ENCODE data around the gene RPS21.

Gene RPS21

DNA sequence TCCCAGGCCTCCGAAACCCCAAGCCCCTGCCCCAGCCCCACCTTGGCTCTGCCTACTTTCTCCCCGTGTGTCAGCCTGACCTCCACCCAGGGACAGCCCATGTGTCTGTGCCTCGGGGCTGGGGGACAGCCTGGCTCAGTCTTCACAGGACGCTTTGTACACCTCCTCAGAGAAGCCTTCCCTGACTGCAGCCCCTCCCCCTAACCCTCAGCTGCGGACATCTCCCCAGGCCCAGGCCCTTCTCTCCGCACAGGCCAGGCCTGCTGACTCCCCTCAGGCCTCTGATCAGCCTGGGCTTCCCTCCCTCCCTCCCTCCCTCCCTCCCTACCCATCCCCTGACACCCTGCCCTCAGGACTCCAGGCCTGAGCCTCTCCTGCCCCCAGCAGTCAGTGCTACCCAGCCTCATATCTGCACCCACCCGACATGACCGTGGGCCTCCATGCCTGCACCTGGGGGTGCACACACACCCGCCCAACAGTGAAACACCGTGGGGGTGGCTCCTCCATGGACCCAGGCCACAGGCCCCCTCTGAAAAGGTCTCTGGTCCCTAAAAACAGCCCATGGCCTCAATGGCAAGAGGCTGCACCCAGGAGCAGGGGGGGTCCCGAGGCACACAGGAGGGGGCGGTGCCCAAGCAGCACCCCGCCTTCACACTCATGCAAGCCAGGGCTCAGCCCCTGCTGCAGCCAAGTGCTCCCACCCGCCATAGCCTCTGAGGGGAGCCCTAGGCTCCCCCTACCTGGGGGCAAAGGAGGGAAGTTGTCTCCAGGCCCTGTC, 32.7 kb upstream of the RPS21 start:
- no peak for DNase-seq

DNA sequence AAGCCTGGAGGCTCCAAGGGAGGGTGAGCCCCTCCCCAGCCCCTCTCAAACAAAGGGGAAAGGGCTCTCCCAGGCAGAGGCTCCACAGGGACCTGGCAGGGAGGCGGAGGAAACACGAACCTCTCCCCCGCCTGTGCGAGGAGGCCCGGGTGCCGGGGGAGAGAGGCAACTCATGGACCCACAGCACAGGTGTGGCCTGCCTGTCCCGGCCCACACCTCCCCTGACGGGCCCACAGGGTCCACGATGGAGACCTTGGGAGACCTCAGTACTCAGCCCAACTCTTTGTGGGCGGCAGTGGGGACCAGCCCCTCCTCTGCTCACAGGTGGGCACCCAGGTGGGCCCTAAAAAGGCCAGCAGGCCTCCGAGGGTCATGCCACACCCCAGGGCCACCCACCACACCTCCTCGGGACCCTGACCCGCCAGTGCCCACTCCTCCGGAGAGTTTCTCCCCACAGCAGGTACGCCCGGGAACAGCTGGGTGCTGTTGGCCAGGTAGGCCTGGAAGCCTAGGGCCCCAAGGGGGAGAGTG, 32.0 kb upstream of the RPS21 start:
- DNase-seq = no peak

DNA sequence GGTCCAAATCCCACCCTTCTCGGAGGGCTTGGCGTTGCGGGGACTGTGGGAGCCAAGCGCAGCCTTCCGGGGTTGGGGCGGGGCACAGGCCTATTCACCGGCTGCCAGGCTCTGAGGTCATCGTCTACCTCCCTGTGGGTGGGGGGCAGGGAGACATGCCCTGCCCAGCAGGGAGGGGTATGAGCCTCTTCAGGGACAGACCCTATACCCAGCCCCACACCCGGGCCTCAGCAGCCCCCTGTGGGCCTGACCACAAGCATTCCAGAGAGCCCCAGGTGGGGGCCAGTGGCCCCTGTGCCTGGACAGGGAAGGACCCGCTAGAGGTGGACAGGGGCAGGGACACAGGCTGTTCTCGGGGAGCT, 31.4 kb upstream of the RPS21 start:
- no peak for DNase-seq

DNA sequence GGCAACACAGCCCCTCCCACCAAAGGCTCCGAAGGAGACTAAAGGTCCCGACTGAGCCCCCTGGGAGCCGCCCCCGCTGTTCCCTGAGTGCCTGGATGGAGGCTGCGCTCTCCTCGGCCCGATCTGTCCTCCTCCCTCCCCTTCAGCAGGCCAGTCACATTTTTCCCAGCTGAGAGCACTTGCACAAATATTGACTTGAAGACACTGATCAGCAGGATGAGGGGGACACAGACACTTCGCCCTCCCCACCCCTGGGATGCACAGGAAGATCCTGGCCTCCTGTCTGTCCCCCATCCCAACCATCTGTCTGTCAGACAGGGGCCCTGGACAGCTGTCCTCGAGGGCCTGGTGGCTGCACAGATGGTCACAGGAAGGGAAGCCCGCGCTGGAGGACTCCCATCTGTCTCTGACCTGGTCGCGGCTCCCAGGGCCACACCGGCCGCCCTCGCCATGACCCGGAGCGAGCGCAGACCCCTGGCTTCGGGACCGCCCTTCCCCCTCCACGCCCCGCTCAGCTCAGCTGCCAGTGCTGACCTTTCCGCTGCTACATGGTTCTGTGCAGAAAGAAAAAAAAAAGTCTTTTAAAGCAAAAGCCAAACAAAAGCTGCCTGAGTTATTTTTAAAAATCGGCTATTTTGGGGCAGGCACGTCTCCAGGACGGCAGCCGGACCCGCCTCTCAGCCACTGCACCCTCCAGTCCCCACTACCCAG, 30.9 kb upstream of the RPS21 start:
- no peak for DNase-seq

DNA sequence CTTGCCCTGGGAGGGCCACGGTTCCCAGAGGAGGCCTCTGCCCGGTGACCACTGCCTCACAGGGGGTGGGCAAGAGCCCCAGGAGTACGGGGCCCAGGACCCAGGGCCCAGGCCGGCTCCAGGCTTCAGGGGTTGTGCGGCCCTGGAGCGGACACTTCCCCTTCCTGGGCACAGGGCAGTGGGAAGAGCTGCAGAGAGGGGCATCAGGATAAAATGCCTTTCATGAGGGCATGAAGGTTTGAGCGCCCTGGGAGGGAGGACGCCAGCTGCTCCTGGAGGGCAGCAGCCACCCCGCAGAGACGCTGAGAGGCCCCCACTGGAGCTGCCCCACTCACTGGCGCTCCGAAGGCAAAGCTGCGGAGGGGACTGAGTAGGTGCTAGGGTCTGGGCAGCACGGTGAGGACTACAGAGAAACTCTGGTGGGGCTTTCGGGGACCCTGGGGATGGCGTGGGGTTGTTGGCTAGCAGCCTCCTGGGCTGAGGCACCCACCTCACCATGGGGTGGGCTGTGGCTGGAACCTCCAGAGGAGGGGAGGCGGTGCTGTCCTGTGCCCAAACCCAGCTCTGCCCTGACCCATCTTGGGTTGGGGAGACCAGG, 30.2 kb upstream of the RPS21 start:
- DNase-seq = no peak

DNA sequence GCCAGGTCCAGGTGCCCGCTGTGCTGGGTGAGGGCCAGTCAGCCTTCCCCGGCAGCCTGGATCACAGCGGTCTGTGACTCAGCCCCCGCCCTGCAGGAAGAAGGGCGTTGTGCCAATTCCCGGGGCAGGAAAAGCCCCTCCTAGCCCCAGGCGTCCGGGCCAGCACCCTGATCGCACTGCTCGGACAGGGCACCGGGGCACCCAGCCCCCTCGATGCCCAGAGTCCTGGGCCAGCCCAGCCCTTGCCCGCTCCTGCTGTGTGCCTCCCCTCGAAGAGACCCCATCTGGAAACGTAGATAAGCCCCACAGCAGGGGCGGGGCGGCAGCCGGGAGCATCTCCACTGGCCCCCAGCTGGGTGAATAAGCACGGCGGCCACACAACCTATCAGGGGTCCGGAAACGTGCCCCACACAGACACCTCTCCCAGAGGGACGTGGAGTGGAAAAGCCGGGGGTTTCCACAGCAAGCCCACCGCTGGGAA, 29.7 kb upstream of the RPS21 start:
- no peak for DNase-seq

DNA sequence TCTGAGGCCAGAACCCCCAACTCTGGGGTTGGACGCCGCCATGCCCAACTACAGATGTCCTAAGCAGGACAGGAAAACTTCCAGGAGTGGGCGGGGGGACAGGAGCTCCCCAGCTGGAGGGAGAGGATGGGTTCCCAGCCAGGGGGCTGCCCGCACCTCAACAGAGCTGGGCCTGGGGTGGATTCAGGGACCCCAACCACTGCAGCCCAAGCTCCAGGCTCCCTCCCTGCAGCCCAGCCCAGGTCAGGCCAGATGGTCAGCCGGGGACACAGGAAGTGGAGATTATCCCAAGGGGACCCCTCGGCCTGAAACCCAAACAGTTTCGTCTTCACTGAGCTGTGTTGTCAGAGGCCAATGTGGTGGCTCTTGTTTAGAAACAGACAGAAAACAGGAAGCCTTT, 29.2 kb upstream of the RPS21 start:
- DNase-seq = no peak

DNA sequence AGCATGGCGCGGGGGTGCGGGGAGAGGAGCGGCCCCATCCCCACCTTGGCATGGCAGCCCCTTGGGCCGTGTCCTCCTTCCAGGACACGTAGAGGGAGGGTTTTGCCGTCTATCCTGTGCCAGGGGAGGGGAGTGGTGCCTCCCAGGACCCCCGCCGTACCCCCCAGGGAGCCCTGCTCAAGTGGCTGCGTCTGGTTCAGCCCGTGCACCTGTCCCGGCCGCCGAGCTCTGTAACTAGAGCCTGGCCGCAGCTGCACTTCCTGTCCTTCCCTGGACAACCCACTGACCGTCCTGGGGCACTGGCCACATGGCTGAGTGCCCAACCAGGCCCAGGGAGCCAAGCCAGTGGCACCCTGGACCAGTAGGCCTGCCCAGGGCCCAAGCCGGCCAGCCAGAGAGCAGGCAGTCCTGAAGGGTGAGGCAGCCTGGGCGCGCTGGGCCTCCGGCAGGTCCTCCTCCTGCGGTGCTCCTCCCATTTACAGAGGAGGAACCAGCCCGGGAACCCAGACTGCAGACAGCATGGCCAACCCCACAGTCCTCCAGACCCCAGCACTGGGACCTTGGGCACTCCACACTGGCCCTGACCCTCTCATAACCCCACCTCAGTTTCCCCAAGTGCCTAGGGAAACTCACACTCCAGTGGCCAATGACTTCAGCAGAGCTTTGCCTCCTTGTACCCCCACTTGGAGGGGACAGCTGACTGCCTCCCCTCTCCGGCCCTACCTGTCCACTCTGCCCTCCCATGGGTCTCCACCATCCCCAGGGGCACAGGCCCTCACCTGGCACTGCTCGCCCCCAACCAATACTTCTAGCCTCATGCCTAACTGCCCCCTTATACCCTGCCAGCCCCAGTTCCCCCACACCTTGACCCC, 28.5 kb upstream of the RPS21 start:
- no peak for DNase-seq

DNA sequence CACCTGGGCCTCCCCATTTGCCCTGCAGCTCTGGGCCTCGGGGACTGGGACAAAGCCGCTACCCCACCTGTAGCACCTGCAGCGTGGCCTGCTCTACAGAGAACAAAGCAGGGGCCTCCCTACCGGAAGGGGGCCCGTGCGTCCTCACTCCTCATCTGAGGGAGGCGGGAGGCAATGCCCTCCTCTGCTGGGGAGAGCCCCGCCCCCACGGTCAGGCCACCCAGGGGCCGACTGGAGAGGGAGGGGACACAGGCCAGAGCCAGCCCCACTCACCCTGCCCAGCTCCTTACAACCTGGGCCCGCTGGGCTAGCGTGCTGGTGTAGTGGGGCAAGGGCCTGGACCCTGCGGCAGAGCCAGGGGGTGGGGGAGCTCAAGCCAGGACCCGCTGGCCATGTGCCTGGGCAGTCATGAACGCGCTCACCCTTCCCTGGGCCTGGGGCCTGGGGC, 27.8 kb upstream of the RPS21 start:
- no peak for DNase-seq

DNA sequence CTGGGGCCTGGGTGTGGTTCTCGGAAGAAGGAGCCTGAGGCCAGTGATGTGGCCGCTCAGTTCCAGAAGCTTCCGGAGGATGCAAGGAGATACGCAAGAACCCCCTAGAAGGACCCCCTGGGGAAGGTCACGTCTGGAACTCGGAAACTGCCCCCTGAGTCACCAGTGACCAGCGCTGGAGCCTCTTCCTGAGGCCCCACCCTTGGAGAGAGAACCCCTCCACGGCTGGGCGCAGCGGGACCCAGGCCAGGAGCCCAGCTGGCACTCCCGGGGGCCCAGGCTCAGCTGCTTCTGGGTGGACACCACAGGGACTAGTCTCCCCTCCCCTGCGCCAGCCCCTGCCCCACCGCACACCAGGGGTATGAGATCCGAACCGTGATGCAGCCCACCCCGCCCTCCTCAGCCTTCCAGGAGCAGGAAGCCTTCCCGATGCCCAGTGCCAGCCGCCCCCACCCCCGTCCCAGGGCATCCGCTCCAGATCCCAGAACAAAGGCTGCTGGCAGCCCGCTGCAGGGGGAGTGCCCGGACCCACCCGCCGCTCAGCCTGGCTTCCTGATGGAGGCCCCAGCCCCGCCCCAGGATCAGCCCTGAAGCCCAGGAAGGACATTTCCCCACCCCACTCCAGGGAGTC, 27.3 kb upstream of the RPS21 start:
- DNase-seq = no peak

DNA sequence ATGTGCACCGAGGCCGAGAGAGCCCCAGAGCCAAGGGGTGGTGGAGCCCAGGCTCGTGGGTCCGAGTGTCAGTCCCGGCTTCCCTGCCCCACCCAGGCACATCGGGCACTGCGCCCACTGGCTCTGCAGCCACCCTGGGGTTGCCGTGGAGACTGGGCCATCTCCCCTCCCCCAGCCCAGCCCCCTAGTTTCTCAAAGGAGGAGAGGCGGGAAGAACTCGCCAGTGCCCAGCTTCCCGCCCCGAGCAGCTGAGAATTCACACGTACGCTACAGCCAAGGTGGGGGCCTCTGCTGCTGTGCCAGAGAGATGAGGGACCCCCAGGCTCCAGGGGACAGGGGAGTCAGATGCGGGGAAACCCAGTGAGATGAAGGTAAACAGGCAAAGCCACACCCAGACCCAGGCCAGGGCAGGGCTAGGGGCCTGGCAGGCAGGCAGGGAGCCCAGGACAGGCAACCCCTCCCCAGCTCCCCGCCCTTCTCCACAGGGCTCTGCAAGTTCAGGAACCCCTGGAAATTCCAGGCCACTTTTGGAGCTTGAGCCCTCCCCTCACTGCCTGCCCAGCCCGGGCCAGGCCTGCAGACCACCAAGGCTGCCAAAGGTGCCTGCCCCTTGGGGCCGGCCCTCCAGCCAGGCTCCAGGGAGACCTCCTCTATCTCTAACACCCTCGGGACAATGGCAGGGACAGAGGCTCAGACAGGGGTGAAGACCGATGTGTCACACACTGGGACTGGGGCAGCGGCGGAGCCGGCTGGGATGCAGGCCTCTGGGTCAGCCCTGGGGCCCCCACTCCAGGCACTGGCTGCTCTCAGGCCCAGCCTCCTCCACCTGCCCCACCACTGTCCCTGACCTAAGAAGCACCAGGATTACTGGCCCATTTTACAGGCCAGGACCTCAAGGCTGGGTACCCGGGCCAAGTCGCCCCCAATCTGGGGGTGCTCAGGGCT, 25.8 kb upstream of the RPS21 start:
- DNase-seq = no peak

DNA sequence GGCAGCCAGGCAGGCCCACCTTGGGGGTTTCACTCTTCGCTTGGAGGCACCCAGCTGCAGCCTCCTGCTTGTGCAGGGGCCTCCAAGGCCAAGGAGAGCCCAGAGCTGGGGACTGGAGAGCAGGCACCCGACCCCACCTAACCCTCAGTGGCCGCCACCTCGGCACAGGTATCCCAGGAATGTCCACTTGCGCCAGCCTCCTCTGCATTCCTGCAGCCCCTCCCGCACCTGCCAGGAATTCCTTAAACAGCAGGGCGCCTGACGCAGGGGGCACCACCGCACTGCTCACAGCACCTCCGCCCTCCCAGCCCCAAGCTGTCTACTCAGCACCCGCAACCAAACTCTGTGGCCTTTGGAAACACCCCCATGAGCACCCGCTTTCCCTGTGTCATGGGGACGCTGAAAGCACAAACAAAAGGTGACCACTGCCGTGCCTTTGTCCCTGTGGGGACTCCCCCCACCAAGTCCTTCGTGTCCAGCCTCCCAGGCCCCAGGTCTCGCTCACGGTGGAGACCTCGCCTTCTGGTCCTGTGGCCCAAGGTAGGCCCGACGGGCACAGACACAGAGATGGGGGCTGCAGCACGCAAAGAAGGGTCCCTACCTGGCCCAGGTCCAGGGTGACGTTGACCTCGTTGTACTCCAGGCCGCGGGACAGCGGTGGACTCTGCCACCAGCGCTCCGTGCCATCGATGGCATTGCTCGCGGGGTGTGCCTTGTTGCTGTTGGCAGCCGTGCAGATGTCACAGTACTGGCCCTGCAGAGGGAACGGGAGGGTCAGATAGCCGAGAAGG, 24.9 kb upstream of the RPS21 start:
- DNase-seq = no peak

DNA sequence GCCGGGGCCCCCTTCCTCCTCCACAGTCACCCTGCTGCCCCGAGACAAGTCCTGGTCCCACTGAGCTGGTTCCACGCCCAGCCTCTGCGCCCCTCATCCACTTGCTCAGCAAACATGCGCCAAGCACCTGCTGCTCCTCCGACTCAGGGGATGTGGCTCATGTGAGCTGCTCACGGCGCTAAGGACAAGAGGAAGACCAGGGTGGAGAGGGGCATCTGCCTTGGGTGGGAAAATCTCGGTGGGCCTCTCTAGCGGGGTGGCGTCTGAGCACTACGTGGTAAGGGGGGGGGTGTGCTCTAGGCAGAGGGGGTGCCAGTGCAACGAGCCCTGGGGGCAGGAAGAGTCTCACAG, 24.3 kb upstream of the RPS21 start:
- no peak for DNase-seq

DNA sequence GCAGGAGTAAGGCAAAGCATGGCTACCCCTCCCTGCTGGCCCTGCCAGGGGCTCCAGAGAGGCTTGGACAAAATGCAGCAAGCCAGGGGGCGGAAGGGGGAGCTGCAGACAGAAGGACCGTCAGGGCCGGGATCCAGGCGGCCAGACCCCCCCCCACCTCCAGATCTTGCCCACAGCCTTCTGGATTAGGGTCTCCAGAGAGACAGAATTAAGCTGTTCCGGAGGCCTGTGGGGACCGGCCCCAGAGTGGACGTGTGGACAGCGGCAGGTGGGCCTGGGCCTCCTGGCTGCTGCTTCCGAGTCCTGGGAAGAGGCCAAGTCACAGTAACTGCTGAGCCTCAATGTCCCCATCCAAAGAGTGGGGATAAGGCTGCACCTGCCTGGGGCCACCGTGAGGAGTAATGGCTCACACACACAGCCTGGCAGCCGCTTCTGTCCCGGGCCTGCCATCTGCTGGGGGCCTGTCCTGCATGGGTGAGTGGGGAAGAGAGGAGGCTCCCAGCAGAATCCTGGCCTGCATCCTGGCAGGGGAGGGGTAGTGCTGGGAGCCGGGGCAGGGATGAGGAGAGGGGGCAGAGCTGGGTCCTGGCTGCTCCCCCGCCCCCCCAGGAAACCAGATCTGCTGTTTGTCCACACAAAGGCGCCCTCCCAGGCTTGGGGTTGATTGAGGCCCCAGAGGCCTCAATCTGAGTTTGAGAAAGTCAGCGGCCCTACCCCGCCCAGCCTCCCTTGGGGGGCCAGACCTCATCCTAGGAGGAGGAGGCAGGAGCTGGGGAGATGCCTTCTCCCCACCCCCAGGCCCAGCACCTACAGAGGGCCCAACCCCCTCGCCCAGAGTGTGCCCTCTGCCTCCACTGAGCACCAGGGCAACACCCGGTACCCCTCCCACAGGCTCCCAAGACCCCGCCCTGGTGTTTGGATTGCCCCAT, 23.6 kb upstream of the RPS21 start:
- no peak for DNase-seq

DNA sequence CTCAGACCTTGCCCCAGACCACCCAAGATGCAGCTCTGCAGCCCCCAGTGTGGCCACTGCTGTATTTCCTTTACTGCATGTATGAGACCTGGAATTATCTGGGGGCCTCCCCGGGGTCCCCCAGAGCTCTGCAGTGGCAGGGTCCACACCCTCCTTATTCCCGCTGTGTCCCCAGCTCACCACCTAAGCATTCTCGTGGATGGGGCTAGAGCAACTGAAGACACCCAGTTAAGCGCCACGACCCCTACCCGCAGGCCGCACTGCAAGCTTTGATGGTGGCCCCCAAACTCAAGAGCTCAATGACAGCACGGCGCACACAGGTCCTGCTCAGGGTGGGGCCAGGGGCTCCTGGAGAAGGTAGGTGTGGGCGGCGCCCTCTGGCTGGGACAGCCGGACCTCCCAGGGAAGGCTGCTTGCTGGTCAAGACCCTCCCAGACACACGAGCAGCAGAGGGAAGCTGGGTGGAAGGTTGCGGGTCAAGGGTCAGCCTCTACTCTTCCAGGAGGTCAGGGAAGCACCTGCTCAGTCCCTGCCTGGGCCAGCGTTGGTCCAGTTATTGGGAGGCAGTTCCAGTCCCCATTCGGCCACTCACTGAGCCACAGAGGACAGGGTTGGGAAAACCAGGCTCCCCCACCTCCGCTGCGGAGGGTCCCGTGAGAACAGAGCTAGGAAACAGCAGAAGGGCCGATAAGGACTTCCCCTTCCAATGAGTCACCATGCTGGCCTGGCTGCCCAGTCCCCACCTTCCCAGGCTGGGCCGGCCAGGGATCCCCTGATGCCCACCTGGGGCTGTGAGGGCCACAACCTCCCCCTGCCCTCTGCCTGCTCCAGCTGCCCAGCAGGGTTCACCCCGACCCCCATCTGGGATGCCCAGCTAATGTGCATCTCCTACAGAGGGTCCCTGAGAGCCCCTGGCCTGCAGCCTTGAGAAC, 22.7 kb upstream of the RPS21 start:
- no peak for DNase-seq

DNA sequence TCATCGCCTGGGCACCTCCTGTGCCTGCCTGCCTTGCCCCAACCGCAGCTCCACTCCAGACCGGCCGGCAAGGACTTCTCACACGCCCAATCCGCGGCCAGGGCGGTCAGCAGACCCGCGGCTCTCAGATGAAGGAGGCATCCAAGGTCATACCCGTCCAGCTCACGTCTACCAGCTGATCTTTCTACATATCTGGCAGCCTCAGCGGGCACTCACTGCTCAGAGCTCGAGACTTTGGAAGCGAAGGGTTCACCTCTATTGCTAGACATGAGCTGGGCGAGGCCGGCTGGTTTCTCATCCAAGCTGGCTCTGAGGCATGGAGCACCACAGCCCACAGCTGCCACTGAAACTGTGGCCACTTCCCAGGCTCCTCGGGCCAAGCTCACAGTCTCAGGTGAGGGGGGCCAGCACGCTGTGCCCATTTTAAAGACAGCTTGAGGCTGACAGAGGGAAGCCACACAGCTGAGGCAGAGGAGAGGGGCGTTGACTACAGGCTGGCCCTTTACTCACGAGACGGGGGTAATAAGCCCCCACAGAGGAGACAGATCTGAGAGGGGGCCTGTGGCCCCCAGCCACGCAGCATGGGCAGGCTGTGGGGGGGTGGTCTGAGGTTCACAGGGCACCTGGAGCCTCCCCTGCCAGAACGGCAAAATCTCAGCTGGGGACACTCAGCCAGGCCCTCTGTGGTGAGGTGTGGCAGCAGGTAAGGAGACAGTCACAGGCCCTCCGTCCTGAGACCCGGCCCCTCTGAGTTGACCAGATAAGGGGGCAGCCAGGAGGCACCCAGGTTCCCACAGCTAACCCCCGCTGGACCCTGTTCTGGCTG, 21.8 kb upstream of the RPS21 start:
- no peak for DNase-seq

DNA sequence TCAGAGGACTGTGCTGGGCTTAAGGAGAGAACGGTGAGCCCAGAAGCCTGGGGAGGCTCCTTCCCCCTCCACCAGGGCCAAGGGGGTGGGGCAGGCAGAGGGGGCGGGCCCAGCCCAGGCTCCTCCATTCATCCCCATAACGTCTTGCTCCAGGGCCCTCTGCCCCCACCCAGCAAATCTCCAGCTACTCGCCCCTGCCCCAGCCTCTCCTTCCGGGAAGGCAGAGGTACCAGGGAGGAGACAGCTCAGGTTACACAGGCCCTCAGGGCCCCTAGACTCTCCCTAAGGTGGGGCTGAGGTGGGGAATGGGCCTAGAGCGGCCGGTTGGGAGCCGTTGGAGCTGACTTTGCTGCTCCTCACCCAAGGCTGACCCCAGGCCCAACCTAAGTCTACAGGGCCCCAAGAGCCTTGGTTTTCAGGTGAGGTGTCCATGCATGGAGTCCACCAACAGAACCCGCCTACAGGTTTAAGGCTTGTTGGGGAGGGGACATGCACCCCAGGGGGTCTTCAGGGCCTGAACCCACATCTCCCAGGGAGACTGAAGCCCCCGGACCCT, 21.0 kb upstream of the RPS21 start:
- DNase-seq = no peak

Data from T-helper 9 cell (primary cell).